PC-3 (cell line): ENCODE results near the gene NTM. TPM values are rescaled to one million over a fixed set of nuclear protein-coding genes. Genes with fewer than 3 reads are reported as not detected.
A peak's percentile ranks its signal among the peaks of the same experiment; 100 is the strongest.

Experiments
- ATAC-seq: fragments of 200-7000 bp; cut with Tn5 transposase; 2 replicates; pipeline ENCODE4 v1.9.1; 2020; ENCODE audit warnings: mild to moderate bottlenecking, moderate library complexity
- BruUV-seq: library from RNA; stranded (reverse); fragments of 400-500 nt; replicated peaks from 2 replicates; lab custom pipeline; 2021; lab: Mats Ljungman, UMichigan
- CTCF ChIA-PET: fragments of 300-600 bp; sonication (Branson Sonifier 250); formaldehyde crosslinking; loops from one replicate; lab custom pipeline; 2022; ENCODE audit warnings: antibody characterized with exemption; lab: Charles Lee
- POLR2A ChIA-PET: fragments of 300-600 bp; sonication (Branson Sonifier 250); formaldehyde crosslinking; loops from one replicate; lab custom pipeline; 2022; ENCODE audit warnings: antibody characterized with exemption; ENCODE audit not compliant: unreplicated experiment; lab: Charles Lee
- DNase-seq: peaks from one replicate; pipeline ENCODE4 v3.0.0-alpha.2; 2015
- H2AFZ ChIP-seq: fragments of 300-600 bp; sonication (generic); 2 replicates; pipeline ENCODE4 v1.6.0; 2016; ENCODE audit warnings: antibody characterized with exemption, low read length
- H3F3A ChIP-seq: fragments of 300-600 bp; sonication (generic); one replicate; pipeline ENCODE4 v1.6.0; 2017; ENCODE audit warnings: antibody characterized with exemption, low read length, control low read depth, mild to moderate bottlenecking; ENCODE audit not compliant: unreplicated experiment
- H3K27ac ChIP-seq: fragments of 300-600 bp; sonication (generic); 2 replicates; pipeline ENCODE4 v1.5.1; 2016; ENCODE audit warnings: mild to moderate bottlenecking, low read length
- H3K27me3 ChIP-seq: fragments of 300-600 bp; sonication (generic); 2 replicates; pipeline ENCODE4 v1.6.1; 2016; ENCODE audit warnings: low read length, mixed read lengths
- H3K36me3 ChIP-seq: fragments of 300-600 bp; sonication (generic); 2 replicates; pipeline ENCODE4 v1.6.1; 2016; ENCODE audit warnings: low read depth, mixed run types, low read length, mixed read lengths
- H3K4me1 ChIP-seq: fragments of 300-600 bp; sonication (generic); 2 replicates; pipeline ENCODE4 v1.5.1; 2016; ENCODE audit warnings: low read length; ENCODE audit not compliant: insufficient read depth
- H3K4me2 ChIP-seq: fragments of 300-600 bp; sonication (generic); 2 replicates; pipeline ENCODE4 v1.6.0; 2016; ENCODE audit warnings: low read length
- H3K4me3 ChIP-seq: fragments of 300-600 bp; sonication (generic); 2 replicates; pipeline ENCODE4 v1.5.1; 2016; ENCODE audit warnings: mild to moderate bottlenecking, low read length, mixed read lengths
- H3K79me2 ChIP-seq: fragments of 300-600 bp; sonication (generic); 2 replicates; pipeline ENCODE4 v1.6.1; 2017; ENCODE audit warnings: low read length, mixed read lengths
- H3K9ac ChIP-seq: fragments of 300-600 bp; sonication (generic); 2 replicates; pipeline ENCODE4 v1.6.0; 2016; ENCODE audit warnings: mild to moderate bottlenecking, low read length
- H3K9me2 ChIP-seq: fragments of 300-600 bp; sonication (generic); replicated peaks from 2 replicates; pipeline ENCODE4 v1.6.1; 2016; ENCODE audit warnings: mixed run types, low read length, mixed read lengths
- H3K9me3 ChIP-seq: fragments of 300-600 bp; sonication (generic); 2 replicates; pipeline ENCODE4 v1.6.1; 2016; ENCODE audit warnings: low read length, mixed read lengths
- H4K20me1 ChIP-seq: fragments of 300-600 bp; sonication (generic); 2 replicates; pipeline ENCODE4 v1.6.1; 2016; ENCODE audit warnings: low read length, mixed read lengths
- EZH2 ChIP-seq: fragments of 300-600 bp; sonication (generic); IDR thresholded peaks from one replicate; pipeline ENCODE4 v1.6.1; 2017; ENCODE audit warnings: antibody characterized with exemption, mild to moderate bottlenecking, low read length; ENCODE audit not compliant: unreplicated experiment
- EZH2phosphoT487 ChIP-seq: fragments of 300-600 bp; sonication (generic); IDR thresholded peaks from 2 replicates; pipeline ENCODE4 v1.6.1; 2018; ENCODE audit warnings: mild to moderate bottlenecking, antibody characterized with exemption, low read length, borderline replicate concordance
- intact Hi-C: fragments of 100-400 bp; cut with micrococcal nuclease; formaldehyde crosslinking; loops from 2 replicates; pipeline ENCODE4 v1.9.0; 2023
- total RNA-seq: library from RNA; depleted of rRNA; stranded (reverse); fragments of >200 nt; gene quantifications from 2 replicates; pipeline ENCODE4 v1.2.3, GENCODE V29; 2014
- TF ChIP-seq, protein P1 (sequence below): fragments of 300-600 bp; sonication (generic); conservative IDR thresholded peaks from 2 replicates; pipeline ENCODE4 v1.5.1; 2017; ENCODE audit warnings: antibody characterized with exemption, low read depth, mild to moderate bottlenecking, low read length

The NTM gene
- total RNA-seq, 1 experiment from 2014 or later = not detected

DNA sequence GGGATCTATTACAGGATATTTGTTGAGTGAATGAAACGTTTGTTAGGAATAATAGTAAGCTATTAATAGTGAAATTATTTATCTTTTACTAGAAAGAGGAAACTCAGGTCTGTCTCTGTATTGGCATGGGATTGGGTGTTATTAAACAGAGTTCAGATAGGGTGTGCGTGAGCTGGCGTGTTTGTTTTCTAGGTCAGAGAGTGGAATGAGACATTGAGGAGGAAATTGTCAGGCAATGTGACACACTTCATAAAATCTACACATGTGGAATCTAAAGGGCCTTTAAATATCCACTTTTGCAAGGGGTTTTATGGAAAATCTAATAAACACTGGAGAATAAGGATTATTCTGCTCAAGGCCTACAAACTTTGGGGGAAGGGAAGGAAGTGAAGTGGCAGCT lies 552.9 kb downstream of the NTM start:
- H3K9ac ChIP-seq = peak overlapping the region; percentile 73
- no peak for TF ChIP-seq EZH2phosphoT487
- TF ChIP-seq, protein P1, sequence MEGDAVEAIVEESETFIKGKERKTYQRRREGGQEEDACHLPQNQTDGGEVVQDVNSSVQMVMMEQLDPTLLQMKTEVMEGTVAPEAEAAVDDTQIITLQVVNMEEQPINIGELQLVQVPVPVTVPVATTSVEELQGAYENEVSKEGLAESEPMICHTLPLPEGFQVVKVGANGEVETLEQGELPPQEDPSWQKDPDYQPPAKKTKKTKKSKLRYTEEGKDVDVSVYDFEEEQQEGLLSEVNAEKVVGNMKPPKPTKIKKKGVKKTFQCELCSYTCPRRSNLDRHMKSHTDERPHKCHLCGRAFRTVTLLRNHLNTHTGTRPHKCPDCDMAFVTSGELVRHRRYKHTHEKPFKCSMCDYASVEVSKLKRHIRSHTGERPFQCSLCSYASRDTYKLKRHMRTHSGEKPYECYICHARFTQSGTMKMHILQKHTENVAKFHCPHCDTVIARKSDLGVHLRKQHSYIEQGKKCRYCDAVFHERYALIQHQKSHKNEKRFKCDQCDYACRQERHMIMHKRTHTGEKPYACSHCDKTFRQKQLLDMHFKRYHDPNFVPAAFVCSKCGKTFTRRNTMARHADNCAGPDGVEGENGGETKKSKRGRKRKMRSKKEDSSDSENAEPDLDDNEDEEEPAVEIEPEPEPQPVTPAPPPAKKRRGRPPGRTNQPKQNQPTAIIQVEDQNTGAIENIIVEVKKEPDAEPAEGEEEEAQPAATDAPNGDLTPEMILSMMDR = no peak
- no peak for TF ChIP-seq EZH2
- peak overlapping the region; percentile 93 for H3K27ac ChIP-seq
- no peaks in the 10 kb centered on the region for H3K9me3 ChIP-seq
- no peak overlapping the region; the same call in 1 of the 2 replicates for H3K4me2 ChIP-seq
- no peak overlapping the region for H3K4me3 ChIP-seq
- no peak overlapping the region for H2AFZ ChIP-seq
- no peaks in the 10 kb centered on the region for H3K9me2 ChIP-seq
- no peaks in the 10 kb centered on the region for H3K36me3 ChIP-seq
- peak; percentile 68 for ATAC-seq
- peak; percentile 80 for DNase-seq
- ChIA-PET POLR2A (no interaction called here), CTCF (no interaction called here)
- intact Hi-C loops = loop anchor here (1.0 to 5.0 kb wide), 4 partner anchors 26 to 204 kb away; no protein-coding TSS in a partner anchor
- peaks cover 26% of the 10 kb centered on the region for H3K4me1 ChIP-seq
- no TSS peak for BruUV-seq
- H3K79me2 ChIP-seq = no peaks in the 10 kb centered on the region
- H3K27me3 ChIP-seq = no peaks in the 10 kb centered on the region
- no peaks in the 10 kb centered on the region for H4K20me1 ChIP-seq
- H3F3A ChIP-seq = no peaks in the 10 kb centered on the region

DNA sequence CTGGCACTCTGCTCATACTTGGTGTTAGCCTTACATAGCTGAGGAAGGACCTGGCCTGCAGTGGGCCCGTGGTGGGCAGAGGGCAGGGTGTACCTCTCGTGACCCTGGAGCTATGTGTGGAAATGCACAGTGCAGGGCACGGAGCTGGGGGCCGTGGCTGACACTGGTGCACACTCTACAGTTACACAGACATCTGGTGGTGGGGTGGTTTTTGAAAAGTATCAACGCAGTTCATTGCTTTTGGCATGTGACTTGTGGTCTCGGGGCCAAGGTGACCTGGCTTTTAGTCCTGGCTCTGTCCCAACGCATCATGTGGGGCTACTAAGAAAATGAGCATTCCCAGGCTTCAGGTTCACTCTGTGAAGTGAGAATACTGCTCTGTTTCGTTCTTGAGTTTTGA lies 553.6 kb downstream of the NTM start:
- ChIA-PET POLR2A (interaction anchor here (1.0 kb wide), 1 partner anchor 35 kb away, joined by 4 read pairs; no protein-coding TSS in a partner anchor), CTCF (no interaction called here)
- H3K9ac ChIP-seq = peak overlapping the region; percentile 73
- intact Hi-C loops = loop anchor here (2.0 to 5.0 kb wide), 3 partner anchors 35 to 203 kb away; no protein-coding TSS in a partner anchor
- H3K27me3 ChIP-seq = no peaks in the 10 kb centered on the region
- TSS peak; percentile 41 for BruUV-seq
- H3K9me3 ChIP-seq = no peaks in the 10 kb centered on the region
- ATAC-seq (peak; percentile 23), DNase-seq (no peak)
- TF ChIP-seq, protein P1 = no peak
- H3K27ac ChIP-seq = peak overlapping the region; percentile 93
- no peaks in the 10 kb centered on the region for H3K79me2 ChIP-seq
- H3K4me1 ChIP-seq = peaks cover 26% of the 10 kb centered on the region
- H3K36me3 ChIP-seq = no peaks in the 10 kb centered on the region
- no peaks in the 10 kb centered on the region for H3F3A ChIP-seq
- H2AFZ ChIP-seq = no peak overlapping the region
- no peak overlapping the region for H3K4me3 ChIP-seq
- H3K4me2 ChIP-seq = peak overlapping the region; percentile 42
- H3K9me2 ChIP-seq = no peaks in the 10 kb centered on the region
- H4K20me1 ChIP-seq = no peaks in the 10 kb centered on the region

DNA sequence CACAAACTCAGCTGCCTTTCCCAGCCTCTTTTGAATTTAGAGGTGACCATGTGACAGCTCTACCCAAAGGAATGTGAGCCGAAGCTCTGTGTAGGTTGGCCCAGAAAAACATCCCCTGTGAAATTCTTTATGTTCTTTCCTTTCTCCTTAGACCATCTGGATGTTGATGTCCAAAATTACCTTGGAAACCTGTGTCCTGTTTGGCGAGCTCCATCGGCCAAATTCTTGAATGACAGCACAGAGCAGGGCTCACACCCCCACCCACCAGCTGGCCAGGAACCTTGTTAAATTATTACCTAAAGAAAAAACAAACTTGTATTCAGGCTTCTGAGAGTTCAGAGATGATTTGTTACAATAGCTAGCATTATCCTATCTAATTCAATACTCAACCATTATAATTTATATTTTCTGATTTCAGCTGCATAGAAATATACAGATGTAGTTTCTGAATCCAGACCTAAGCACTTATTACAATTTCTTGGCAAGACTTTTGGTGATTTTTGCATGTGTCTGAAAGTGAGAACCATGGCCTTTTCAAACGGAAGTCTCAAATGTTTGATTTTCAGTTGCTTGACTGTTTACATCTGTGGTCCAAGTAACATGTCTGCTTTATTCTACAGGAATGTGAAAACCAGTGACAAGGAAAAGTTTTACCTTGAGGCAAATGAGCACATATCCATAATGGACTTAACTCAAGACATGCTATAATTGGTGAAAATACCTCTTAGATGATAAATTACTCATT lies 554.2 kb downstream of the NTM start:
- peak; percentile 56 for ATAC-seq

More for the DNA sequence above, 554.2 kb downstream of the NTM start:
- TSS peak; percentile 20 for BruUV-seq
- Histone ChIP-seq H4K20me1 (no peaks in the 10 kb centered on the region), H3K27ac (peak overlapping the region; percentile 93), H3K79me2 (no peaks in the 10 kb centered on the region), H3K9ac (peak overlapping the region; percentile 73), H3K4me2 (peak overlapping the region; percentile 42), H3K36me3 (no peaks in the 10 kb centered on the region), H3K27me3 (no peaks in the 10 kb centered on the region), H3K9me3 (no peaks in the 10 kb centered on the region), H3K4me1 (peaks cover 26% of the 10 kb centered on the region), H3K9me2 (no peaks in the 10 kb centered on the region), H3K4me3 (no peak overlapping the region), H3F3A (no peaks in the 10 kb centered on the region), H2AFZ (no peak overlapping the region)
- intact Hi-C loops = loop anchor here (2.0 to 5.0 kb wide), 3 partner anchors 36 to 203 kb away; no protein-coding TSS in a partner anchor
- peak; percentile 81 for DNase-seq
- TF ChIP-seq EZH2phosphoT487 (no peak), EZH2 (no peak)
- TF ChIP-seq, protein P1 = no peak
- ChIA-PET CTCF (no interaction called here), POLR2A (interaction anchor here (1.0 kb wide), 1 partner anchor 36 kb away, joined by 4 read pairs; no protein-coding TSS in a partner anchor)
